ENCODE data around the gene AP4S1.

The AP4S1 gene

DNA sequence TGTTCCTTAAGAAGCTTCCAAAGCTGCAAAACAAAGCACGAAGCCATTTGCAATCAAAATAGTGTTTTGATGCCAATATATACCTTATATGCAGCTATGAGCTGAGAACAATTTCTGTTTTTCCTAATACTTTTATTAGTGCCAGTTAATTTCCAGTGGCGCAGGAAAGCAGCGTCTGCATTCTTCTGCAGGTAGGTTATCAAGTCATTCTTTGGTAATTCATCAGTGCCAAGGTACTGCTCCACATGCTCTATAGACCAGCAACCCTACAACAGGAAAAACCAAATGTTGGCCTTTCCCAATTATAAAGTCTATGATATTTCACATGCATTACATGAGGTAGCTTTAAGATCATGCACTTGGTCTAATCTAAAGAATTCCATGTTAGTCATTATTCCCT is 88.3 kb downstream of the AP4S1 start:
- H3K27ac ChIP-seq = no peak overlapping the region
- no peak overlapping the region for H2AFZ ChIP-seq
- H3K79me2 ChIP-seq = no peaks in the 10 kb centered on the region
- H3K27me3 ChIP-seq (ENCODE audit: control insufficient read depth, insufficient read depth, low read length) = no peaks in the 10 kb centered on the region
- TF ChIP-seq, protein P1, sequence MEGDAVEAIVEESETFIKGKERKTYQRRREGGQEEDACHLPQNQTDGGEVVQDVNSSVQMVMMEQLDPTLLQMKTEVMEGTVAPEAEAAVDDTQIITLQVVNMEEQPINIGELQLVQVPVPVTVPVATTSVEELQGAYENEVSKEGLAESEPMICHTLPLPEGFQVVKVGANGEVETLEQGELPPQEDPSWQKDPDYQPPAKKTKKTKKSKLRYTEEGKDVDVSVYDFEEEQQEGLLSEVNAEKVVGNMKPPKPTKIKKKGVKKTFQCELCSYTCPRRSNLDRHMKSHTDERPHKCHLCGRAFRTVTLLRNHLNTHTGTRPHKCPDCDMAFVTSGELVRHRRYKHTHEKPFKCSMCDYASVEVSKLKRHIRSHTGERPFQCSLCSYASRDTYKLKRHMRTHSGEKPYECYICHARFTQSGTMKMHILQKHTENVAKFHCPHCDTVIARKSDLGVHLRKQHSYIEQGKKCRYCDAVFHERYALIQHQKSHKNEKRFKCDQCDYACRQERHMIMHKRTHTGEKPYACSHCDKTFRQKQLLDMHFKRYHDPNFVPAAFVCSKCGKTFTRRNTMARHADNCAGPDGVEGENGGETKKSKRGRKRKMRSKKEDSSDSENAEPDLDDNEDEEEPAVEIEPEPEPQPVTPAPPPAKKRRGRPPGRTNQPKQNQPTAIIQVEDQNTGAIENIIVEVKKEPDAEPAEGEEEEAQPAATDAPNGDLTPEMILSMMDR (IDR thresholded peaks at IDR 0.05) = no peak
- no peak overlapping the region for H3K4me2 ChIP-seq (ENCODE audit: low read length)
- no peaks in the 10 kb centered on the region for H3K36me3 ChIP-seq (ENCODE audit: control insufficient read depth, insufficient read depth, low read length)
- no peak overlapping the region for H3K4me3 ChIP-seq (ENCODE audit: low read depth, low read length)
- H3K9ac ChIP-seq = no peak overlapping the region
- H3K9me3 ChIP-seq (ENCODE audit: control insufficient read depth, low read length) = no peaks in the 10 kb centered on the region
- H3K4me1 ChIP-seq = no peaks in the 10 kb centered on the region

DNA sequence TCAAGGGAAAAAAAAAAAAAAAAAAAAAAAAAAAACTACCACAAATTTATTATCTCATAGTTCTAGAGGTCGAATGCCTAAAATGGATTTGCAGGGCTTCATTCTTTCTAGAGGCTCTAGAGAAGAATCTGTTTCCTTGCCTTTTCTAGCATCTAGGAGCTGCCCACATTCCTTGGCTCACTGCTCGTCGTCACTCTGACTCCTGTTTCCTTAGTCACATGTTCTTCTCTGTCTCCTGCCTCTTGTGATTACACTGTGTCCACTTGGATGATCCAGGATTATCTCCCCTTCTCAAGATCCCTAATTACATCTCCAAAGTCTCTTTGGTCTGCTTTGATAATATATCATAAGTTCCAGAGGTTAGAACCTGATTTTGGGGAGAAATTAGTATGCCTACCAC is 93.4 kb downstream of the AP4S1 start:
- H3K27ac ChIP-seq = no peak overlapping the region
- no peaks in the 10 kb centered on the region for H3K36me3 ChIP-seq (ENCODE audit: control insufficient read depth, insufficient read depth, low read length)
- H3K27me3 ChIP-seq (ENCODE audit: control insufficient read depth, insufficient read depth, low read length) = no peaks in the 10 kb centered on the region

DNA sequence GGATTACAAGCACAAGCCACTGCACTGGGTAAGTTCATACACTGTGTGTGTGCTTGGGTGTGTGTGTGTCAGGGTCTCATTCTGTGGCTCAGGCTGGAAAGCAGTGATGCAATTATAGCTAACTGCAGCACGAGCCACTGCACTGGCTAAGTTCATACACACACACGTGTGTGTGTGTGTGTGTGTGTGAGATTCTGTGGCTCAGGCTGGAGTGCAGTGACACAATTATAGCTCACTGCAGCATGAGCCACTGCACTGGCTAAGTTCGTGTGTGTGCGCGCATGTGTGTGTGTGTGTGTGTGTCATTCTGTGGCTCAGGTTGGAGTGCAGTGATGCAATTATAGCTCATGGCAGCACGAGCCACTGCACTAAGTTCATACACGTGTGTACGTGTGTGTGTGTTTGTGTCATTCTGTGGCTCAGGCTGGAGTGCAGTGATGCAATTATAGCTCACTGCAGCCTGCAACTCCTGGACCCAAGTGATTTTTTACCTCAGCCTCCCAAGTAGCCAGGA is 96.7 kb downstream of the AP4S1 start:
- Histone ChIP-seq H3K27ac (no peak overlapping the region), H3K4me3 (ENCODE audit: low read depth, low read length) (no peak overlapping the region), H3K4me2 (ENCODE audit: low read length) (no peak overlapping the region), H3K4me1 (no peaks in the 10 kb centered on the region), H3K79me2 (no peaks in the 10 kb centered on the region), H3K9ac (no peak overlapping the region), H3K9me3 (ENCODE audit: control insufficient read depth, low read length) (no peaks in the 10 kb centered on the region), H3K36me3 (ENCODE audit: control insufficient read depth, insufficient read depth, low read length) (no peaks in the 10 kb centered on the region), H2AFZ (no peak overlapping the region), H3K27me3 (ENCODE audit: control insufficient read depth, insufficient read depth, low read length) (no peaks in the 10 kb centered on the region)
- TF ChIP-seq, protein P1 (IDR thresholded peaks at IDR 0.05) = no peak

More for the DNA sequence above, 93.4 kb downstream of the AP4S1 start:
- H3K9me3 ChIP-seq (ENCODE audit: control insufficient read depth, low read length) = no peaks in the 10 kb centered on the region
- no peak overlapping the region for H3K4me2 ChIP-seq (ENCODE audit: low read length)
- no peak overlapping the region for H3K4me3 ChIP-seq (ENCODE audit: low read depth, low read length)
- H3K9ac ChIP-seq = no peak overlapping the region
- H2AFZ ChIP-seq = no peak overlapping the region
- H3K4me1 ChIP-seq = no peaks in the 10 kb centered on the region
- TF ChIP-seq, protein P1 (IDR thresholded peaks at IDR 0.05) = no peak
- no peaks in the 10 kb centered on the region for H3K79me2 ChIP-seq

DNA sequence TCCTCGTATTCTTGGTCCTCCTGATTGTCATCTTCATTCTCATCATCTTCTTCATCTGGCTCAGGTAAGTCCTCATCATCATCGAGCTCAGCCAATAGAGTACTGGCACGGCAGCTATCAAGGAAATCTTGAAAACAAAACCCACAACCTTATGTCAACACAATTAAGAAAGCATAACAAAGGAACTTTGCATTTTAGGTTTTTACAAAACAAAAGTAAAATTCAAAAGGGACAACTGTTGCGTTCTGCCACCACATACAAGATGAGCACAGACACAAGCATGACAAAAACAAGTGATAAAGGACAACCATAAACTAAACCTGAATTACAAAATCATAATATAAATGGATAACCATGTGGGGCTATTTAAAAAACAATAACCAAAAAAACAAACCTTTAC is 97.5 kb downstream of the AP4S1 start:
- no peaks in the 10 kb centered on the region for H3K27me3 ChIP-seq (ENCODE audit: control insufficient read depth, insufficient read depth, low read length)
- H3K4me2 ChIP-seq (ENCODE audit: low read length) = no peak overlapping the region
- no peak overlapping the region for H3K9ac ChIP-seq
- no peaks in the 10 kb centered on the region for H3K9me3 ChIP-seq (ENCODE audit: control insufficient read depth, low read length)
- no peak overlapping the region for H2AFZ ChIP-seq
- H3K27ac ChIP-seq = no peak overlapping the region
- H3K4me3 ChIP-seq (ENCODE audit: low read depth, low read length) = no peak overlapping the region
- no peaks in the 10 kb centered on the region for H3K79me2 ChIP-seq
- H3K4me1 ChIP-seq = no peaks in the 10 kb centered on the region
- H3K36me3 ChIP-seq (ENCODE audit: control insufficient read depth, insufficient read depth, low read length) = no peaks in the 10 kb centered on the region
- TF ChIP-seq, protein P1 (IDR thresholded peaks at IDR 0.05) = no peak

GRCh38 chr14:31124197-31124596 is 98.7 kb downstream of the AP4S1 start:
- Histone ChIP-seq H3K9me3 (ENCODE audit: control insufficient read depth, low read length) (no peaks in the 10 kb centered on the region), H2AFZ (no peak overlapping the region), H3K27me3 (ENCODE audit: control insufficient read depth, insufficient read depth, low read length) (no peaks in the 10 kb centered on the region), H3K79me2 (no peaks in the 10 kb centered on the region), H3K27ac (no peak overlapping the region), H3K9ac (no peak overlapping the region), H3K4me1 (no peaks in the 10 kb centered on the region), H3K36me3 (ENCODE audit: control insufficient read depth, insufficient read depth, low read length) (no peaks in the 10 kb centered on the region), H3K4me3 (ENCODE audit: low read depth, low read length) (no peak overlapping the region), H3K4me2 (ENCODE audit: low read length) (no peak overlapping the region)
- TF ChIP-seq, protein P1 (IDR thresholded peaks at IDR 0.05) = no peak
